ENCODE measurements around the gene TNS3. TPM values are rescaled to one million over a fixed set of nuclear protein-coding genes. Genes with fewer than 3 reads are reported as not detected.
A peak's percentile ranks its signal among the peaks of the same experiment; 100 is the strongest.

Gene TNS3
- total RNA-seq, 1 experiment from 2014 or later: 9.5 TPM

- peak overlapping the region in 1 of 3 experiments; percentile 53; a peak in 1 of 7 replicates for H3K27ac Mint-ChIP-seq
- H3K36me3 Mint-ChIP-seq (ENCODE audit: insufficient read depth in 1 of 3, low read depth in 3 of 3): peaks cover 0 to 5% (median under 1%) of the 10 kb centered on the region in 3 experiments; a peak in 5 of 7 replicates
Observed at GRCh38 chr7:47517821-47518480, 64.0 kb downstream of the TNS3 start.

More at GRCh38 chr7:47517821-47518480, 64.0 kb downstream of the TNS3 start:
- no peak overlapping the region for H3T11ph ChIP-seq (ENCODE audit: low read length)
- H2BK5ac ChIP-seq (ENCODE audit: insufficient read length, low read length): no peak overlapping the region
- WGBS (ENCODE audit: extremely low coverage, insufficient read length, low lambda C conversion rate): no CpG with 5 or more reads among the region's 10 CpGs
- no peak overlapping the region for H4K5ac ChIP-seq (ENCODE audit: insufficient read length, low read depth, low read length)
- H3K79me2 ChIP-seq (ENCODE audit: insufficient read depth, low read length): peaks cover 4% of the 10 kb centered on the region; the same call in 1 of the 2 replicates
- H3K9ac ChIP-seq (ENCODE audit: extremely low read depth, insufficient read length, low read length): no peak overlapping the region
- no peak overlapping the region for H3K56ac ChIP-seq (ENCODE audit: insufficient read length, low read depth, low read length)
- H3K4ac ChIP-seq (ENCODE audit: low read depth, low read length): no peak overlapping the region
- no peaks in the 10 kb centered on the region for H3K9me3 ChIP-seq (ENCODE audit: control insufficient read depth, low read depth, low read length)
- TF ChIP-seq CTCF (conservative IDR thresholded peaks at IDR 0.05): no peak
- no peak overlapping the region for H2AK5ac ChIP-seq (ENCODE audit: insufficient read length, low read length)
- H3K27ac ChIP-seq (ENCODE audit: insufficient read length, low read depth, low read length): no peak overlapping the region
- H2BK15ac ChIP-seq (ENCODE audit: low read depth, low read length): no peak overlapping the region
- Mint-ChIP-seq H3K9me3 (no peaks in the 10 kb centered on the region), H3K4me3 (no peak overlapping the region), H3K27me3 (ENCODE audit: low read depth) (peaks cover 5% of the 10 kb centered on the region), H3K4me1 (peaks cover 25 to 31% of the 10 kb centered on the region in 2 experiments)
- peaks cover 6% of the 10 kb centered on the region; the same call in 1 of the 2 replicates for H3K4me1 ChIP-seq (ENCODE audit: insufficient read depth, low read length)
- no peak overlapping the region for H3K14ac ChIP-seq (ENCODE audit: insufficient read depth, low read length)
- H3K23me2 ChIP-seq (ENCODE audit: insufficient read length, low read depth, low read length, poor library complexity, severe bottlenecking): no peaks in the 10 kb centered on the region
- no peak overlapping the region for H4K91ac ChIP-seq (ENCODE audit: insufficient read length, low read depth, low read length)
- H3K18ac ChIP-seq (ENCODE audit: insufficient read length, low read depth, low read length): no peak overlapping the region
- no peak overlapping the region for H3K4me2 ChIP-seq (ENCODE audit: insufficient read depth, insufficient read length, low read length)
- no peak for DNase-seq
- H3K79me1 ChIP-seq (ENCODE audit: insufficient read depth, low read depth, low read length, poor library complexity, severe bottlenecking): no peaks in the 10 kb centered on the region
- no peak overlapping the region for H2BK20ac ChIP-seq (ENCODE audit: low read depth, low read length, poor library complexity, severe bottlenecking)
- H3K23ac ChIP-seq (ENCODE audit: insufficient read length, low read depth, low read length): no peak overlapping the region
- H2AFZ ChIP-seq (ENCODE audit: low read length): no peak overlapping the region
- no peak overlapping the region for H2BK120ac ChIP-seq (ENCODE audit: low read depth, low read length, poor library complexity, severe bottlenecking)
- no peak overlapping the region for H2BK12ac ChIP-seq (ENCODE audit: insufficient read length, low read depth, low read length)
- H4K8ac ChIP-seq (replicated peaks; ENCODE audit: insufficient read length, low read depth, low read length): no peak overlapping the region
- no peaks in the 10 kb centered on the region for H3K27me3 ChIP-seq (ENCODE audit: insufficient read depth, low read length)
- H4K20me1 ChIP-seq (ENCODE audit: control insufficient read depth, insufficient read depth, insufficient read length): no peaks in the 10 kb centered on the region
